Putamen (tissue), 1 donor: ENCODE data around the gene CHST11.
"Not testable (repeated sequence)": the region's sequence is repeated elsewhere in the genome, so short reads cannot be mapped to it uniquely, and the experiment has no call there.

Experiments
- DNase-seq: peaks from one replicate; pipeline ENCODE4 v3.0.0-alpha.2; 2016; ENCODE audit warnings: low spot score

CHST11 gene

GRCh38 chr12:104526751-104527150 lies 70.0 kb downstream of the CHST11 start:
- no peak for DNase-seq

- not testable (repeated sequence) for DNase-seq
Measured at GRCh38 chr12:104527653-104528052, 70.9 kb downstream of the CHST11 start.

- no peak for DNase-seq
Measured at GRCh38 chr12:104529130-104529874, 72.6 kb downstream of the CHST11 start.

GRCh38 chr12:104532636-104533035 lies 75.9 kb downstream of the CHST11 start:
- no peak for DNase-seq

- no peak for DNase-seq
Measured at GRCh38 chr12:104533134-104533533, 76.4 kb downstream of the CHST11 start.

GRCh38 chr12:104534162-104534856 lies 77.6 kb downstream of the CHST11 start:
- no peak for DNase-seq

GRCh38 chr12:104534857-104535248 lies 78.1 kb downstream of the CHST11 start:
- DNase-seq = no peak

GRCh38 chr12:104535369-104535768 lies 78.6 kb downstream of the CHST11 start:
- DNase-seq = no peak

GRCh38 chr12:104536841-104537240 lies 80.1 kb downstream of the CHST11 start:
- DNase-seq = no peak

GRCh38 chr12:104538056-104538455 lies 81.3 kb downstream of the CHST11 start:
- DNase-seq = no peak

- no peak for DNase-seq
Measured at GRCh38 chr12:104538891-104539462, 82.2 kb downstream of the CHST11 start.

GRCh38 chr12:104544836-104545235 lies 88.1 kb downstream of the CHST11 start:
- no peak for DNase-seq

GRCh38 chr12:104546575-104546974 lies 89.8 kb downstream of the CHST11 start:
- DNase-seq = no peak

- DNase-seq = no peak
Measured at GRCh38 chr12:104547235-104547634, 90.5 kb downstream of the CHST11 start.

GRCh38 chr12:104549815-104550480 lies 93.2 kb downstream of the CHST11 start:
- DNase-seq = no peak

GRCh38 chr12:104551313-104551931 lies 94.7 kb downstream of the CHST11 start:
- DNase-seq = no peak

GRCh38 chr12:104553421-104553820 lies 96.7 kb downstream of the CHST11 start:
- no peak for DNase-seq

- DNase-seq = no peak
Measured at GRCh38 chr12:104555648-104556047, 98.9 kb downstream of the CHST11 start.

- DNase-seq = no peak
Measured at GRCh38 chr12:104557488-104558195, 100.9 kb downstream of the CHST11 start.

GRCh38 chr12:104560881-104561280 lies 104.1 kb downstream of the CHST11 start:
- no peak for DNase-seq

- no peak for DNase-seq
Measured at GRCh38 chr12:104562763-104563162, 106.0 kb downstream of the CHST11 start.

- not testable (repeated sequence) for DNase-seq
Measured at GRCh38 chr12:104564662-104565061, 107.9 kb downstream of the CHST11 start.
